Kidney (tissue), 2 donors: ENCODE results near the gene IL17F. TPM values are rescaled to one million over a fixed set of nuclear protein-coding genes. Genes with fewer than 3 reads are reported as not detected.

Source experiments
- polyA plus RNA-seq: library from polyadenylated mRNA; stranded (reverse); fragments of 350-450 nt; fragmentation: Illumina TruSeq; extraction: RNeasy Lipid Tissue Mini Kit (QIAGEN cat#74804); gene quantifications from one replicate; pipeline ENCODE4 v1.2.3, GENCODE V29; 2014; ENCODE audit warnings: low read depth, low replicate concordance; ENCODE audit not compliant: insufficient read depth
- total RNA-seq: library from RNA; stranded (reverse); fragmentation: NEBNext Ultra II Directional; extraction: Animal tissue kit (Norgen Biotek cat#: 25700); gene quantifications from one replicate; pipeline ENCODE4 v1.2.1, GENCODE V29; 2021
- donor health status: DM: yes; HTN: yes; CAD: no.

Gene IL17F
- total and polyA plus RNA-seq, 2 donors from 2014 or later = not detected

Other genes with a start within 250 kb of the IL17F start
- gene PKHD1, start 156.9 kb downstream of the IL17F start, total RNA-seq = 77.5 TPM
- gene PKHD1, start 156.9 kb downstream of the IL17F start, polyA plus RNA-seq = 6.0 TPM
- not detected for gene IL17A, start 58.1 kb downstream of the IL17F start, total RNA-seq
- gene IL17A, start 58.1 kb downstream of the IL17F start, polyA plus RNA-seq = not detected
- gene MCM3, start 40.2 kb upstream of the IL17F start, total RNA-seq = 40.9 TPM
- gene MCM3, start 40.2 kb upstream of the IL17F start, polyA plus RNA-seq = 19.7 TPM
- 7.5 TPM for gene PAQR8, start 117.7 kb upstream of the IL17F start, total RNA-seq
- gene PAQR8, start 117.7 kb upstream of the IL17F start, polyA plus RNA-seq = 5.9 TPM
- gene EFHC1, start 175.8 kb upstream of the IL17F start, total RNA-seq = 33.9 TPM
- gene EFHC1, start 175.8 kb upstream of the IL17F start, polyA plus RNA-seq = 25.4 TPM